DND-41 (cell line): ENCODE measurements around the gene ETS2.

ENCODE experiments used
- ATAC-seq: fragments of 200-7000 bp; cut with Tn5 transposase; 3 replicates; pipeline ENCODE4 v1.9.1; 2021; ENCODE audit warnings: low read depth; ENCODE audit not compliant: insufficient read depth
- DNase-seq: peaks from one replicate; pipeline ENCODE4 v3.0.0-alpha.2; 2020
- H2AFZ ChIP-seq: 2 replicates; pipeline ENCODE4 v1.6.0; 2012; ENCODE audit warnings: low read depth, low read length
- H3K27ac ChIP-seq: 2 replicates; pipeline ENCODE4 v1.5.1; 2012; ENCODE audit warnings: low read length, inconsistent platforms
- H3K27me3 ChIP-seq: fragments of 200-600 bp; sonication (generic); 2 replicates; pipeline ENCODE4 v1.6.0; 2012; ENCODE audit warnings: low read length, mild to moderate bottlenecking, inconsistent platforms; ENCODE audit not compliant: insufficient read depth, poor library complexity
- H3K36me3 ChIP-seq: 2 replicates; pipeline ENCODE4 v1.5.1; 2012; ENCODE audit warnings: low read length, inconsistent platforms; ENCODE audit not compliant: insufficient read depth
- H3K4me1 ChIP-seq: 2 replicates; pipeline ENCODE4 v1.5.1; 2012; ENCODE audit warnings: mild to moderate bottlenecking, low read length; ENCODE audit not compliant: insufficient read depth
- H3K4me2 ChIP-seq: 2 replicates; pipeline ENCODE4 v1.6.0; 2012; ENCODE audit warnings: mild to moderate bottlenecking, moderate library complexity, low read length, inconsistent platforms; ENCODE audit not compliant: insufficient read depth
- H3K4me3 ChIP-seq, 2 experiments: fragments of 200-600 bp in 1 of 2; shearing (Covaris generic) in 1 of 2; 2 replicates each; pipeline ENCODE4 v1.5.1; 2012 to 2016; ENCODE audit warnings: inconsistent platforms in 2 of 2, low read length in 2 of 2, mild to moderate bottlenecking in 2 of 2, low read depth in 1 of 2, moderate library complexity in 1 of 2
- H3K79me2 ChIP-seq: 2 replicates; pipeline ENCODE4 v1.6.0; 2012; ENCODE audit warnings: low read length, inconsistent platforms; ENCODE audit not compliant: insufficient read depth
- H3K9ac ChIP-seq: 2 replicates; pipeline ENCODE4 v1.6.0; 2012; ENCODE audit warnings: low read depth, mild to moderate bottlenecking, inconsistent platforms, low read length, moderate library complexity
- H3K9me3 ChIP-seq: 2 replicates; pipeline ENCODE4 v1.5.1; 2012; ENCODE audit warnings: low read length, moderate library complexity, mild to moderate bottlenecking, inconsistent platforms; ENCODE audit not compliant: insufficient read depth, severe bottlenecking
- H4K20me1 ChIP-seq: 2 replicates; pipeline ENCODE4 v1.6.0; 2012; ENCODE audit warnings: low read length; ENCODE audit not compliant: insufficient read depth
- CTCF ChIP-seq: IDR thresholded peaks from 2 replicates; pipeline ENCODE4 v1.5.1; 2012; ENCODE audit warnings: borderline replicate concordance, low read length, moderate library complexity, mild to moderate bottlenecking; ENCODE audit not compliant: poor library complexity, severe bottlenecking; ENCODE audit errors: extremely low read depth
- EZH2 ChIP-seq: IDR thresholded peaks from 3 replicates; pipeline ENCODE4 v1.6.1; 2012; ENCODE audit warnings: borderline replicate concordance, low read depth, mild to moderate bottlenecking, moderate library complexity, low read length, inconsistent platforms; ENCODE audit not compliant: severe bottlenecking

The ETS2 gene

GRCh38 chr21:38793926-38794713 is 11.6 kb upstream of the ETS2 start:
- H3K27me3 ChIP-seq = no peaks in the 10 kb centered on the region
- no peaks in the 10 kb centered on the region for H3K79me2 ChIP-seq
- DNase-seq = no peak
- 0 out of 2 replicates have a peak overlapping the region, but pooled peaks have one; percentile 8 for H3K27ac ChIP-seq
- H2AFZ ChIP-seq = no peak overlapping the region
- peak; percentile 42; the same call in 1 of the 3 replicates for ATAC-seq
- H3K4me3 ChIP-seq = no peak overlapping the region
- H3K9ac ChIP-seq = no peak overlapping the region
- H3K4me1 ChIP-seq = no peaks in the 10 kb centered on the region
- H3K36me3 ChIP-seq = no peaks in the 10 kb centered on the region
- TF ChIP-seq EZH2 = no peak
- TF ChIP-seq CTCF = no peak
- H3K4me2 ChIP-seq = no peak overlapping the region
- no peaks in the 10 kb centered on the region for H4K20me1 ChIP-seq
- no peaks in the 10 kb centered on the region for H3K9me3 ChIP-seq

- Histone ChIP-seq H4K20me1 (no peaks in the 10 kb centered on the region), H3K27ac (no peak overlapping the region), H3K9me3 (no peaks in the 10 kb centered on the region), H3K4me2 (no peak overlapping the region), H3K4me1 (no peaks in the 10 kb centered on the region), H3K4me3 (no peak overlapping the region), H3K27me3 (no peaks in the 10 kb centered on the region), H3K9ac (no peak overlapping the region), H3K36me3 (no peaks in the 10 kb centered on the region), H2AFZ (no peak overlapping the region), H3K79me2 (no peaks in the 10 kb centered on the region)
- DNase-seq (no peak), ATAC-seq (no peak)
- TF ChIP-seq CTCF = no peak
Measured at GRCh38 chr21:38794978-38795377, 10.8 kb upstream of the ETS2 start.

- Histone ChIP-seq H3K9me3 (no peaks in the 10 kb centered on the region), H3K36me3 (no peaks in the 10 kb centered on the region)
- no peak for TF ChIP-seq EZH2
- TF ChIP-seq CTCF = no peak
Measured at GRCh38 chr21:38795475-38795874, 10.3 kb upstream of the ETS2 start.

More at GRCh38 chr21:38795475-38795874, 10.3 kb upstream of the ETS2 start:
- no peak overlapping the region for H2AFZ ChIP-seq
- ATAC-seq = no peak
- H3K4me1 ChIP-seq = no peaks in the 10 kb centered on the region
- H3K4me3 ChIP-seq = no peak overlapping the region
- no peak overlapping the region for H3K27ac ChIP-seq
- H3K79me2 ChIP-seq = no peaks in the 10 kb centered on the region
- no peaks in the 10 kb centered on the region for H3K27me3 ChIP-seq
- no peaks in the 10 kb centered on the region for H4K20me1 ChIP-seq
- DNase-seq = no peak
- H3K9ac ChIP-seq = no peak overlapping the region
- no peak overlapping the region for H3K4me2 ChIP-seq
